HepG2 (cell line): Measurements from ENCODE around the gene LPIN3. TPM values are rescaled to one million over a fixed set of nuclear protein-coding genes. Genes with fewer than 3 reads are reported as not detected.

ENCODE experiments used
- ATAC-seq: fragments of 200-7000 bp; cut with Tn5 transposase; 3 replicates; pipeline ENCODE4 v1.9.1; 2020; ENCODE audit warnings: mild to moderate bottlenecking, moderate library complexity
- BruUV-seq: library from RNA; stranded (reverse); fragments of 400-500 nt; replicated peaks from 2 replicates; lab custom pipeline; 2021; lab: Mats Ljungman, UMichigan
- CTCF ChIA-PET: fragments of 300-600 bp; formaldehyde crosslinking; extraction: SDS; loops from one replicate; lab custom pipeline; 2021; ENCODE audit warnings: low total read pairs, inconsistent platforms, low intra/inter-chr PET ratio; lab: Yijun Ruan, JAX
- POLR2A ChIA-PET: fragments of 350-600 bp; sonication (Branson Sonifier 250); formaldehyde crosslinking; loops from one replicate; lab custom pipeline; 2020; ENCODE audit warnings: antibody characterized with exemption, inconsistent platforms; lab: Yijun Ruan, JAX
- DNase-seq: peaks from one replicate; pipeline ENCODE4 v3.0.0-alpha.2; 2015; ENCODE audit warnings: low spot score
- FAIRE-seq: peaks from 3 replicates; lab custom pipeline; 2011; peaks lifted over from hg19 to GRCh38; lab: Jason Lieb, UNC
- H2AFZ ChIP-seq: one replicate; pipeline ENCODE4 v1.6.1; 2011; ENCODE audit warnings: low read length, inconsistent platforms
- H3K27ac ChIP-seq: fragments of 300-600 bp; 3 replicates; pipeline ENCODE4 v1.8.0; 2011; ENCODE audit warnings: mixed run types, mild to moderate bottlenecking, mixed read lengths, low read length, inconsistent platforms; ENCODE audit not compliant: insufficient read depth; ENCODE audit errors: extremely low read length
- H3K27me3 ChIP-seq, 2 experiments: fragments of 200-600 bp in 1 of 2; 2 replicates in 1 of 2; 3 replicates in 1 of 2; pipeline versions ENCODE4 v1.6.0 to v1.8.0; 2011; ENCODE audit warnings: low read length in 2 of 2, mild to moderate bottlenecking in 2 of 2, moderate library complexity in 2 of 2, inconsistent platforms in 1 of 2; ENCODE audit not compliant: insufficient read depth in 2 of 2, control insufficient read depth in 1 of 2
- H3K36me3 ChIP-seq, 2 experiments: fragments of 200-600 bp in 1 of 2; replicated peaks in 1 of 2; 2 replicates in 1 of 2; 3 replicates in 1 of 2; pipeline versions ENCODE4 v1.5.1 to v1.8.0; 2011; ENCODE audit warnings: low read length in 2 of 2, inconsistent platforms in 1 of 2; ENCODE audit not compliant: insufficient read depth in 2 of 2, control insufficient read depth in 1 of 2
- H3K4me1 ChIP-seq: 2 replicates; pipeline ENCODE4 v1.5.1; 2012; ENCODE audit warnings: low read length, inconsistent platforms; ENCODE audit not compliant: insufficient read depth
- H3K4me2 ChIP-seq: 2 replicates; pipeline ENCODE4 v1.6.0; 2011; ENCODE audit warnings: low read depth, low read length, inconsistent platforms
- H3K4me3 ChIP-seq, 3 experiments: fragments of 200-600 bp in 1 of 3; sonication (generic), shearing (Covaris generic) in 1 of 3; replicated peaks in 1 of 3; 2 replicates each; pipeline ENCODE4 v1.5.1; 2011 to 2016; ENCODE audit warnings: low read length in 3 of 3, inconsistent platforms in 2 of 3, low read depth in 2 of 3, mild to moderate bottlenecking in 2 of 3, control low read depth in 1 of 3, mixed read lengths in 1 of 3; ENCODE audit not compliant: insufficient read depth in 1 of 3
- H3K79me2 ChIP-seq: one replicate; pipeline ENCODE4 v1.6.1; 2011; ENCODE audit warnings: low read length, inconsistent platforms; ENCODE audit not compliant: insufficient read depth
- H3K9ac ChIP-seq: 2 replicates; pipeline ENCODE4 v1.6.0; 2011; ENCODE audit warnings: mild to moderate bottlenecking, low read depth, low read length, inconsistent platforms; ENCODE audit not compliant: insufficient read depth
- H3K9me3 ChIP-seq: 2 replicates; pipeline ENCODE4 v1.5.1; 2012; ENCODE audit warnings: mild to moderate bottlenecking, low read length
- H4K20me1 ChIP-seq: 2 replicates; pipeline ENCODE4 v1.6.0; 2011; ENCODE audit warnings: inconsistent platforms, mild to moderate bottlenecking, low read length, moderate library complexity; ENCODE audit not compliant: insufficient read depth
- ELK4 ChIP-seq: sonication (generic); formaldehyde crosslinking; IDR thresholded peaks from 2 replicates; pipeline ENCODE4 v1.9.0; 2021; ENCODE audit warnings: missing genetic modification reagents, borderline replicate concordance
- NR0B2 ChIP-seq: sonication (generic); formaldehyde crosslinking; IDR thresholded peaks from 2 replicates; pipeline ENCODE4 v1.4.0; 2020; ENCODE audit warnings: mild to moderate bottlenecking, missing genetic modification reagents
- POLR2G ChIP-seq: fragments of 200-400 bp; formaldehyde crosslinking; IDR thresholded peaks from 2 replicates; pipeline ENCODE4 v1.6.1; 2018; ENCODE audit warnings: mild to moderate bottlenecking, low read depth, low read length, moderate library complexity
- RORA ChIP-seq: sonication (generic); formaldehyde crosslinking; IDR thresholded peaks from 2 replicates; pipeline ENCODE4 v1.5.0; 2020; ENCODE audit warnings: mild to moderate bottlenecking, missing genetic modification reagents, moderate library complexity
- ZHX2 ChIP-seq, 2 experiments: sonication (generic) in 1 of 2; formaldehyde crosslinking in 1 of 2; IDR thresholded peaks; 2 replicates each; pipeline versions ENCODE4 v1.6.1 to v1.9.0; 2014 to 2022; ENCODE audit warnings: antibody characterized with exemption in 1 of 2, borderline replicate concordance in 1 of 2, inconsistent platforms in 1 of 2, low read depth in 1 of 2, missing genetic modification reagents in 1 of 2
- ZKSCAN1 ChIP-seq: fragments of 150-350 bp; IDR thresholded peaks from 2 replicates; pipeline ENCODE4 v1.6.1; 2014; ENCODE audit warnings: low read length
- ZNF414 ChIP-seq: sonication (generic); formaldehyde crosslinking; IDR thresholded peaks from 2 replicates; pipeline ENCODE4 v1.5.0; 2020; ENCODE audit warnings: missing genetic modification reagents
- ZNF569 ChIP-seq: sonication (generic); formaldehyde crosslinking; IDR thresholded peaks from 2 replicates; pipeline ENCODE4 v1.5.0; 2020; ENCODE audit warnings: mild to moderate bottlenecking, missing genetic modification reagents, moderate library complexity, borderline replicate concordance
- ZXDC ChIP-seq: sonication (generic); formaldehyde crosslinking; IDR thresholded peaks from 2 replicates; pipeline ENCODE4 v1.5.0; 2020; ENCODE audit warnings: mild to moderate bottlenecking, missing genetic modification reagents
- WGBS: methylation state at CpG from one replicate; pipeline ENCODE4 v1.1.6; 2017; ENCODE audit warnings: low lambda C conversion rate; 5-methylcytosine and 5-hydroxymethylcytosine counted together
- in situ Hi-C: cut with HindIII; loops from 2 replicates; pipeline ENCODE4 v1.10.0; 2017; ENCODE audit warnings: low pct_unique_long_range_greater_than_20kb; ENCODE audit not compliant: extremely low pct_ligation_motif_present
- intact Hi-C: fragments of 100-400 bp; cut with micrococcal nuclease; formaldehyde crosslinking; loops from one replicate; pipeline ENCODE4 v1.10.0; 2022; ENCODE audit not compliant: unreplicated experiment
- polyA plus RNA-seq, 8 experiments: library from polyadenylated mRNA; depleted of rRNA in 3 of 8; stranded (reverse) in 7 of 8; unstranded in 1 of 8; fragments of >200 nt; fragmentation: Illumina TruSeq in 4 of 8; extraction: Trizol in 4 of 8; gene quantifications; 2 replicates each; pipeline versions ENCODE4 v1.2.1 to v1.2.3, GENCODE V29; 2011 to 2016; ENCODE audit warnings: low read depth in 4 of 8, missing spikeins in 1 of 8, mixed read lengths in 1 of 8; ENCODE audit not compliant: insufficient read depth in 1 of 8
- total RNA-seq, 5 experiments: library from RNA; depleted of rRNA; stranded (reverse); fragments of >200 nt; fragmentation: Illumina TruSeq; extraction: Trizol; gene quantifications; 2 replicates each; pipeline ENCODE4 v1.2.3, GENCODE V29; 2016; ENCODE audit warnings: low read depth in 1 of 5

LPIN3 gene
- total and polyA plus RNA-seq, 2 of the 13 experiments (the other 11 are each of a cell fraction or from before 2014, with no cell fraction given) = 14.2 to 28.6 TPM

- ATAC-seq = peak; percentile 35
- Histone ChIP-seq H3K4me3 (no peak overlapping the region), H3K27ac (no peak overlapping the region), H3K27me3 (peaks cover 0 to 12% of the 10 kb centered on the region in 2 experiments; a peak in 2 of 5 replicates), H3K36me3 (no peaks in the 10 kb centered on the region), H3K4me1 (no peaks in the 10 kb centered on the region), H3K4me2 (no peak overlapping the region), H3K9me3 (no peaks in the 10 kb centered on the region), H3K79me2 (no peaks in the 10 kb centered on the region), H4K20me1 (no peaks in the 10 kb centered on the region), H3K9ac (no peak overlapping the region), H2AFZ (no peak overlapping the region)
- in situ Hi-C loops = no loop called here
- FAIRE-seq = no peak
- 36% methylated on average over 14 of the region's 14 CpGs for WGBS
- ChIA-PET POLR2A (interaction anchor here (1.0 kb wide), 1 partner anchor 11 kb away, joined by 4 read pairs; no protein-coding TSS in a partner anchor), CTCF (no interaction called here)
- intact Hi-C loops = no loop called here
- DNase-seq = no peak
- no TSS peak for BruUV-seq
- peak; percentile 89 for TF ChIP-seq ZKSCAN1
- no peak for TF ChIP-seq RORA (CRISPR knock-in tag)
- TF ChIP-seq ELK4 = no peak
- TF ChIP-seq NR0B2 = no peak
- TF ChIP-seq ZNF569 = no peak
- no peak for TF ChIP-seq ZNF414
- TF ChIP-seq ZXDC (CRISPR knock-in tag) = no peak
- no peak for TF ChIP-seq ZHX2 (IDR thresholded peaks at IDR 0.05; ENCODE audit: low read depth)
- TF ChIP-seq ZHX2 (CRISPR knock-in tag; IDR thresholded peaks at IDR 0.05; ENCODE audit: borderline replicate concordance) = no peak
- TF ChIP-seq POLR2G = no peak
Measured at GRCh38 chr20:41386502-41387427, 46.1 kb downstream of the LPIN3 start.
